Vagina (tissue), 2 donors: ENCODE data around the gene ZNF304.

Experiments
- CTCF ChIP-seq, 3 experiments: fragments of 450-650 bp in 2 of 3; fragments of 200-600 bp in 1 of 3; sonication (generic) in 1 of 3; IDR thresholded peaks; one replicate each; pipeline ENCODE4 v1.5.1; 2017 to 2019; ENCODE audit warnings: antibody characterized with exemption in 3 of 3, mild to moderate bottlenecking in 2 of 3, moderate library complexity in 2 of 3
- POLR2A ChIP-seq, 2 donors: fragments of 450-650 bp; IDR thresholded peaks; one replicate each; pipeline ENCODE4 v1.6.1; 2017; ENCODE audit warnings: antibody characterized with exemption in 2 of 2, mild to moderate bottlenecking in 2 of 2, moderate library complexity in 2 of 2

GRCh38 chr19:57357406-57357805, 6.3 kb downstream of the ZNF304 start:
- TF ChIP-seq CTCF (IDR thresholded peaks at IDR 0.05) (no peak), POLR2A (IDR thresholded peaks at IDR 0.05) (no peak)
